MM.1S (cell line): Measurements from ENCODE around the gene AGFG1.

ENCODE experiments used
- DNase-seq: peaks from one replicate; pipeline ENCODE4 v3.0.0-alpha.2; 2015
- H2AFZ ChIP-seq: fragments of 300-600 bp; sonication (generic); 2 replicates; pipeline ENCODE4 v1.6.0; 2016; ENCODE audit warnings: antibody characterized with exemption, low read length
- H3F3A ChIP-seq: fragments of 300-600 bp; sonication (generic); 2 replicates; pipeline ENCODE4 v1.6.1; 2016; ENCODE audit warnings: mild to moderate bottlenecking, antibody characterized with exemption, low read length, moderate library complexity, mixed read lengths; ENCODE audit not compliant: insufficient read depth
- H3K27ac ChIP-seq: fragments of 300-600 bp; sonication (generic); 2 replicates; pipeline ENCODE4 v1.5.1; 2016; ENCODE audit warnings: mild to moderate bottlenecking, low read length
- H3K27me3 ChIP-seq: fragments of 300-600 bp; sonication (generic); replicated peaks from 2 replicates; pipeline ENCODE4 v1.6.0; 2016; ENCODE audit warnings: low read length; ENCODE audit not compliant: insufficient read depth
- H3K36me3 ChIP-seq: fragments of 300-600 bp; sonication (generic); replicated peaks from 2 replicates; pipeline ENCODE4 v1.6.1; 2016; ENCODE audit warnings: mild to moderate bottlenecking, low read length, mixed read lengths; ENCODE audit not compliant: insufficient read depth
- H3K4me1 ChIP-seq: fragments of 300-600 bp; sonication (generic); 2 replicates; pipeline ENCODE4 v1.6.1; 2016; ENCODE audit warnings: low read length, mixed read lengths
- H3K4me2 ChIP-seq: fragments of 300-600 bp; sonication (generic); 2 replicates; pipeline ENCODE4 v1.6.0; 2016; ENCODE audit warnings: low read depth, low read length
- H3K4me3 ChIP-seq: fragments of 300-600 bp; sonication (generic); 2 replicates; pipeline ENCODE4 v1.5.1; 2016; ENCODE audit warnings: low read length, mixed read lengths
- H3K79me2 ChIP-seq: fragments of 300-600 bp; sonication (generic); 2 replicates; pipeline ENCODE4 v1.6.1; 2016; ENCODE audit warnings: mixed run types, low read length, mixed read lengths
- H3K9ac ChIP-seq: fragments of 300-600 bp; sonication (generic); 2 replicates; pipeline ENCODE4 v1.6.1; 2016; ENCODE audit warnings: low read length, mixed read lengths
- H3K9me2 ChIP-seq: fragments of 300-600 bp; sonication (generic); replicated peaks from 2 replicates; pipeline ENCODE4 v1.6.1; 2016; ENCODE audit warnings: mild to moderate bottlenecking, low read length, mixed read lengths; ENCODE audit not compliant: insufficient read depth
- H3K9me3 ChIP-seq: fragments of 300-600 bp; sonication (generic); replicated peaks from 2 replicates; pipeline ENCODE4 v1.6.1; 2016; ENCODE audit warnings: mild to moderate bottlenecking, low read length, mixed read lengths; ENCODE audit not compliant: insufficient read depth
- H4K20me1 ChIP-seq: fragments of 300-600 bp; sonication (generic); 2 replicates; pipeline ENCODE4 v1.6.1; 2016; ENCODE audit warnings: mild to moderate bottlenecking, low read length, moderate library complexity, mixed read lengths; ENCODE audit not compliant: insufficient read depth
- EZH2 ChIP-seq: fragments of 300-600 bp; sonication (generic); optimal IDR thresholded peaks from 2 replicates; pipeline ENCODE3; 2017; ENCODE audit warnings: low read depth, mild to moderate bottlenecking, antibody characterized with exemption, low read length, mixed read lengths
- EZH2phosphoT487 ChIP-seq: fragments of 300-600 bp; sonication (generic); IDR thresholded peaks from 2 replicates; pipeline ENCODE4 v1.6.1; 2018; ENCODE audit warnings: antibody characterized with exemption, low read length
- TF ChIP-seq, protein P1 (sequence below): fragments of 300-600 bp; sonication (generic); IDR thresholded peaks from 2 replicates; pipeline ENCODE4 v1.5.1; 2016; ENCODE audit warnings: antibody characterized with exemption, low read length, mixed read lengths

The AGFG1 gene

DNA sequence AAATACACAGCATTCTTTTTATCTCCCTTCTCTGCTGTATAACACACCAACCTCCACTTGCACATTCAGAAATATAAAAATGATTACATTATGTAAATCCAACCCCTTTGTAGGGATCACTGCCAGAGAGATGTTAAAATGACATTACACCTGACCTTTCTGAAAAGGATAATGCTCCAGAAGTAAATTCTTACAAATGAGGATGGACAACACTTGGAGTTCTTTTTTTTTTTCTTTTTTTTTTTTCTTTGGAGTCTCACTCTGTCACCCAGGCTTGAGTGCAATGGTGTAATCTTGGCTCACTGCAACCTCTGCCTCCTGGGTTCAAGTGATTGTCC is 20.3 kb upstream of the AGFG1 start:
- DNase-seq: no peak
- Histone ChIP-seq H3F3A (no peaks in the 10 kb centered on the region), H3K27me3 (no peaks in the 10 kb centered on the region), H3K79me2 (no peaks in the 10 kb centered on the region), H3K9ac (no peak overlapping the region), H3K27ac (no peak overlapping the region), H4K20me1 (no peaks in the 10 kb centered on the region), H3K36me3 (no peaks in the 10 kb centered on the region), H3K4me3 (no peak overlapping the region), H2AFZ (no peak overlapping the region), H3K4me1 (no peaks in the 10 kb centered on the region), H3K9me3 (no peaks in the 10 kb centered on the region), H3K4me2 (no peak overlapping the region), H3K9me2 (no peaks in the 10 kb centered on the region)
- TF ChIP-seq, protein P1, sequence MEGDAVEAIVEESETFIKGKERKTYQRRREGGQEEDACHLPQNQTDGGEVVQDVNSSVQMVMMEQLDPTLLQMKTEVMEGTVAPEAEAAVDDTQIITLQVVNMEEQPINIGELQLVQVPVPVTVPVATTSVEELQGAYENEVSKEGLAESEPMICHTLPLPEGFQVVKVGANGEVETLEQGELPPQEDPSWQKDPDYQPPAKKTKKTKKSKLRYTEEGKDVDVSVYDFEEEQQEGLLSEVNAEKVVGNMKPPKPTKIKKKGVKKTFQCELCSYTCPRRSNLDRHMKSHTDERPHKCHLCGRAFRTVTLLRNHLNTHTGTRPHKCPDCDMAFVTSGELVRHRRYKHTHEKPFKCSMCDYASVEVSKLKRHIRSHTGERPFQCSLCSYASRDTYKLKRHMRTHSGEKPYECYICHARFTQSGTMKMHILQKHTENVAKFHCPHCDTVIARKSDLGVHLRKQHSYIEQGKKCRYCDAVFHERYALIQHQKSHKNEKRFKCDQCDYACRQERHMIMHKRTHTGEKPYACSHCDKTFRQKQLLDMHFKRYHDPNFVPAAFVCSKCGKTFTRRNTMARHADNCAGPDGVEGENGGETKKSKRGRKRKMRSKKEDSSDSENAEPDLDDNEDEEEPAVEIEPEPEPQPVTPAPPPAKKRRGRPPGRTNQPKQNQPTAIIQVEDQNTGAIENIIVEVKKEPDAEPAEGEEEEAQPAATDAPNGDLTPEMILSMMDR: no peak
- TF ChIP-seq EZH2phosphoT487: no peak
- no peak for TF ChIP-seq EZH2

DNA sequence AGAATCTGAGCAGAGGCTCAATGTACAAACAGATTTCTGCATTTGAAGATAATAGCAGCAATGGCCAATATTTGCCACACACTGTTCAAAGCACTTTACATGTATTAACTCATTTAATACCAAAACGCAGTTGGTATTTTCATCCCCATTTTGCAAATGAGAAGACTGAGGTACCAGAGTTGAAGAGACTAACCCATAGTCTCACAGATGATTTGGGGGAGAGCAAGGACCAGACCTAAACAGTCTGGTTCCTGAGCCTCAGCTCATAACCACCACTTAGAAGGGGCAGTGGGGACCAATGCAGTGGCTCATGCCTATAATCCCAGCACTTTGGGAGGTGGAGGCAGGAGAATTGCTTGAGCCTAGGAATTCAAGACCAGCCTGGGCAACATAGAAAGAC is 18.1 kb upstream of the AGFG1 start:
- Histone ChIP-seq H3K9me3 (no peaks in the 10 kb centered on the region), H3K27ac (no peak overlapping the region), H3K9me2 (no peaks in the 10 kb centered on the region), H2AFZ (no peak overlapping the region), H3K4me2 (no peak overlapping the region), H3K27me3 (no peaks in the 10 kb centered on the region), H3K36me3 (no peaks in the 10 kb centered on the region), H3K4me1 (no peaks in the 10 kb centered on the region), H3K9ac (no peak overlapping the region), H3K4me3 (no peak overlapping the region), H4K20me1 (no peaks in the 10 kb centered on the region), H3K79me2 (no peaks in the 10 kb centered on the region), H3F3A (no peaks in the 10 kb centered on the region)
- TF ChIP-seq, protein P1: no peak
- TF ChIP-seq EZH2phosphoT487: no peak
- TF ChIP-seq EZH2: no peak
- no peak for DNase-seq

DNA sequence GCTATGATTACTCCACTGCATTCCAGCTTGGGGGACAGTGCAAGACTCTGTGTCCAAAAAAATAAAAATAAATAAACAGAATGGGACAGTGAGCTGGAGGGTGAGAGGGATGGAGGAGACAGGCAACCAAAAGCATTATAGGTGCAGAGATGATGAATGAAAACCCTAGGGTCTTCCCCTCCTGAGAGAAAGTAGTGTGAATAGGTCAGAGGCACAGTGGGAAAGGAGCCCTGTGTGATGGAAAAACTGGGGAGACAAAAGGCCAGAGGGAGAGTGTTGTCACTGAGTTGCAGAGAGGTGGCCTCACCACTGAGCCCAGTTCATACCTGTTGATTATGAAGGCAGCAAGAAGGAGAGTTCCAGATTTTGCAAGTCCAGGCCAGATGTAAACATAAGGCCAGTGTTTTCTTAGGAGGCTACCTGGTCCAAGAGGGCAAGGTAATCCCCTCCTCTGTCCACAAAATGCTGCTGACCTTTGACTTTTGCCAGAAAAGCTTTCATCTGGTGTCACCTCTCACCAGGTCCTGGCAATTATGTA is 17.6 kb upstream of the AGFG1 start:
- Histone ChIP-seq H3K9me2 (no peaks in the 10 kb centered on the region), H3K79me2 (no peaks in the 10 kb centered on the region), H3K9me3 (no peaks in the 10 kb centered on the region), H3K9ac (no peak overlapping the region), H3K4me3 (no peak overlapping the region), H3K27me3 (no peaks in the 10 kb centered on the region), H3K4me1 (no peaks in the 10 kb centered on the region), H3F3A (no peaks in the 10 kb centered on the region), H4K20me1 (no peaks in the 10 kb centered on the region), H3K4me2 (no peak overlapping the region), H3K36me3 (no peaks in the 10 kb centered on the region), H2AFZ (no peak overlapping the region), H3K27ac (no peak overlapping the region)
- DNase-seq: no peak
- TF ChIP-seq EZH2: no peak
- TF ChIP-seq, protein P1: no peak
- no peak for TF ChIP-seq EZH2phosphoT487
